MM.1S (cell line): Measurements from ENCODE around the gene USP31.

Experiments
- DNase-seq: peaks from one replicate; pipeline ENCODE4 v3.0.0-alpha.2; 2015
- H2AFZ ChIP-seq: fragments of 300-600 bp; sonication (generic); 2 replicates; pipeline ENCODE4 v1.6.0; 2016; ENCODE audit warnings: antibody characterized with exemption, low read length
- H3F3A ChIP-seq: fragments of 300-600 bp; sonication (generic); 2 replicates; pipeline ENCODE4 v1.6.1; 2016; ENCODE audit warnings: mild to moderate bottlenecking, antibody characterized with exemption, low read length, moderate library complexity, mixed read lengths; ENCODE audit not compliant: insufficient read depth
- H3K27ac ChIP-seq: fragments of 300-600 bp; sonication (generic); 2 replicates; pipeline ENCODE4 v1.5.1; 2016; ENCODE audit warnings: mild to moderate bottlenecking, low read length
- H3K27me3 ChIP-seq: fragments of 300-600 bp; sonication (generic); replicated peaks from 2 replicates; pipeline ENCODE4 v1.6.0; 2016; ENCODE audit warnings: low read length; ENCODE audit not compliant: insufficient read depth
- H3K36me3 ChIP-seq: fragments of 300-600 bp; sonication (generic); replicated peaks from 2 replicates; pipeline ENCODE4 v1.6.1; 2016; ENCODE audit warnings: mild to moderate bottlenecking, low read length, mixed read lengths; ENCODE audit not compliant: insufficient read depth
- H3K4me1 ChIP-seq: fragments of 300-600 bp; sonication (generic); 2 replicates; pipeline ENCODE4 v1.6.1; 2016; ENCODE audit warnings: low read length, mixed read lengths
- H3K4me2 ChIP-seq: fragments of 300-600 bp; sonication (generic); 2 replicates; pipeline ENCODE4 v1.6.0; 2016; ENCODE audit warnings: low read depth, low read length
- H3K4me3 ChIP-seq: fragments of 300-600 bp; sonication (generic); 2 replicates; pipeline ENCODE4 v1.5.1; 2016; ENCODE audit warnings: low read length, mixed read lengths
- H3K79me2 ChIP-seq: fragments of 300-600 bp; sonication (generic); 2 replicates; pipeline ENCODE4 v1.6.1; 2016; ENCODE audit warnings: mixed run types, low read length, mixed read lengths
- H3K9ac ChIP-seq: fragments of 300-600 bp; sonication (generic); 2 replicates; pipeline ENCODE4 v1.6.1; 2016; ENCODE audit warnings: low read length, mixed read lengths
- H3K9me2 ChIP-seq: fragments of 300-600 bp; sonication (generic); replicated peaks from 2 replicates; pipeline ENCODE4 v1.6.1; 2016; ENCODE audit warnings: mild to moderate bottlenecking, low read length, mixed read lengths; ENCODE audit not compliant: insufficient read depth
- H3K9me3 ChIP-seq: fragments of 300-600 bp; sonication (generic); replicated peaks from 2 replicates; pipeline ENCODE4 v1.6.1; 2016; ENCODE audit warnings: mild to moderate bottlenecking, low read length, mixed read lengths; ENCODE audit not compliant: insufficient read depth
- H4K20me1 ChIP-seq: fragments of 300-600 bp; sonication (generic); 2 replicates; pipeline ENCODE4 v1.6.1; 2016; ENCODE audit warnings: mild to moderate bottlenecking, low read length, moderate library complexity, mixed read lengths; ENCODE audit not compliant: insufficient read depth
- CTCF ChIP-seq: fragments of 300-600 bp; sonication (generic); IDR thresholded peaks from 2 replicates; pipeline ENCODE4 v1.5.1; 2016; ENCODE audit warnings: antibody characterized with exemption, low read length, mixed read lengths
- EZH2 ChIP-seq: fragments of 300-600 bp; sonication (generic); optimal IDR thresholded peaks from 2 replicates; pipeline ENCODE3; 2017; ENCODE audit warnings: low read depth, mild to moderate bottlenecking, antibody characterized with exemption, low read length, mixed read lengths
- EZH2phosphoT487 ChIP-seq: fragments of 300-600 bp; sonication (generic); IDR thresholded peaks from 2 replicates; pipeline ENCODE4 v1.6.1; 2018; ENCODE audit warnings: antibody characterized with exemption, low read length

USP31 gene

DNA sequence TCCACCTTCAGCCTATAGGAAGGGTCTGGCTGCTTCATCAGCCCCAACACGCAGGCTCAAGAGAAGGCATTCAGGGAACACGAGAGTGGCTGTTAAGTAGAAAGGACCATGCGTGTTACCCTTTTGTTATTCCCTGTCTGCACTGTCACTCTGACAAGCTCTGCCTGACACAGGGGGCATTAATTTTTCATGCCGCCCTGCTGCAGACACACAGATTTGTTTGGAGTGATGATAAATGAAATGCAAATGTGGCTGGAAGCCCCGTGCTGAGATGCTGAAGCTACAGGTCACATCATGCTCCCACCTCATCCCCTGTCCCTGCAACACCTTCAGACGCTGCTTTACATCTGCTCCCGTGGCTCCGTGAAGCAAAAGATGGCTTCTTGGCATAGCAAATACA is 97.7 kb downstream of the USP31 start:
- Histone ChIP-seq H3K4me3 (no peak overlapping the region), H3K27ac (no peak overlapping the region), H3K79me2 (no peaks in the 10 kb centered on the region), H4K20me1 (no peaks in the 10 kb centered on the region), H3K36me3 (no peaks in the 10 kb centered on the region), H3K4me2 (no peak overlapping the region), H3F3A (no peaks in the 10 kb centered on the region), H3K4me1 (no peaks in the 10 kb centered on the region), H2AFZ (no peak overlapping the region), H3K9me2 (no peaks in the 10 kb centered on the region), H3K9ac (no peak overlapping the region), H3K9me3 (no peaks in the 10 kb centered on the region), H3K27me3 (no peaks in the 10 kb centered on the region)
- no peak for DNase-seq
- TF ChIP-seq EZH2 (no peak), CTCF (no peak), EZH2phosphoT487 (no peak)

DNA sequence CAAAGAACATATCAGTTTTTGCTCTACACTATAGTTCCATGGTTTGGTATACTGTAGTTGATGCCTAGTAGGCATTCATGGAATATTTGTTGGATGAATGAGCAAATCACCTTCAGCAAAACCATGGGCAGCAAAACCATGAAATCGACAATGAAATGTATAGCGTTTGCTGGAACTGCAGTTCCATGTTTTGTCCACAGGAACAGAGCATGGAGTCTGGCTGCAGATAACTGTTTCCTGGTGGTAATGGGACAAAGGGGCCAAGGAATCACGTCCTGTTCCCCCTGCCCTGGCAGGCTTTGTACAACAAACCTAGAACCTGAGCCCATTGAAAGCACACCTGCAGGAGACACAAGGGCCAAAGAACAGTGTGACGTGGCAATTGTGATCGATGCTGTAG is 101.1 kb downstream of the USP31 start:
- Histone ChIP-seq H3K27ac (no peak overlapping the region), H3K79me2 (no peaks in the 10 kb centered on the region), H3K4me2 (no peak overlapping the region), H3K27me3 (no peaks in the 10 kb centered on the region), H4K20me1 (no peaks in the 10 kb centered on the region), H3K4me3 (no peak overlapping the region), H3F3A (no peaks in the 10 kb centered on the region), H3K9ac (no peak overlapping the region), H3K9me2 (no peaks in the 10 kb centered on the region), H2AFZ (no peak overlapping the region), H3K4me1 (no peaks in the 10 kb centered on the region), H3K36me3 (no peaks in the 10 kb centered on the region), H3K9me3 (no peaks in the 10 kb centered on the region)
- TF ChIP-seq EZH2phosphoT487 = no peak
- no peak for TF ChIP-seq CTCF
- TF ChIP-seq EZH2 = no peak
- DNase-seq = no peak

DNA sequence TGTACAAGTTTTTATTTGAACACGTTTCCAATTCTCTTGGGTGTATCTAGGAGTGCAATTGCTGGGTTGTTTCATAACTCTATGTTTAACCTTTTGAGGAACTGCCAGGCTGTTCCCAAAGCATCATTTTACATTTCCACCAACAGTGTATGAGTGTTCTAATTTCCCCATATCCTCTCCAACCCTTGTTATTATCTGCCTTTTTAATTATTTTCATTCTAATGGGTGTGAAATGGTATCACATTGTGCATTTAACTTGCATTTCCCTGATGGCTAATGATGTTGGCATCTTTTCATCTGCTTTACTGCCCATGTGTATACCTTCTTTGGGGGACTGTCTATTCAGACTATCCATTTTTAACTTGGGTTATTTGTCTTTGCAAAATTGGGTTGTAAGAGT is 104.2 kb downstream of the USP31 start:
- Histone ChIP-seq H3K4me2 (no peak overlapping the region), H3K4me1 (no peaks in the 10 kb centered on the region)
- TF ChIP-seq EZH2 (no peak), EZH2phosphoT487 (no peak), CTCF (no peak)

GRCh38 chr16:23040246-23040645 is 109.0 kb downstream of the USP31 start:
- H3K36me3 ChIP-seq = no peaks in the 10 kb centered on the region
- no peaks in the 10 kb centered on the region for H3K79me2 ChIP-seq
- no peak overlapping the region for H2AFZ ChIP-seq
- H3K27me3 ChIP-seq = no peaks in the 10 kb centered on the region
- H3K4me3 ChIP-seq = no peak overlapping the region
- no peaks in the 10 kb centered on the region for H3K9me2 ChIP-seq
- H3K4me1 ChIP-seq = no peaks in the 10 kb centered on the region
- H3K9ac ChIP-seq = no peak overlapping the region
- no peaks in the 10 kb centered on the region for H3F3A ChIP-seq
- no peak for TF ChIP-seq CTCF
- no peak for TF ChIP-seq EZH2
- no peak for TF ChIP-seq EZH2phosphoT487
- H3K27ac ChIP-seq = no peak overlapping the region
- no peak overlapping the region for H3K4me2 ChIP-seq
- no peaks in the 10 kb centered on the region for H3K9me3 ChIP-seq
- no peaks in the 10 kb centered on the region for H4K20me1 ChIP-seq
- no peak for DNase-seq

More for the DNA sequence above, 104.2 kb downstream of the USP31 start:
- no peaks in the 10 kb centered on the region for H3K36me3 ChIP-seq
- no peaks in the 10 kb centered on the region for H3K79me2 ChIP-seq
- no peak overlapping the region for H3K9ac ChIP-seq
- no peaks in the 10 kb centered on the region for H3F3A ChIP-seq
- no peak overlapping the region for H3K4me3 ChIP-seq
- DNase-seq = no peak
- H3K27me3 ChIP-seq = no peaks in the 10 kb centered on the region
- H2AFZ ChIP-seq = no peak overlapping the region
- no peaks in the 10 kb centered on the region for H4K20me1 ChIP-seq
- no peak overlapping the region for H3K27ac ChIP-seq
- H3K9me3 ChIP-seq = no peaks in the 10 kb centered on the region
- no peaks in the 10 kb centered on the region for H3K9me2 ChIP-seq
